ENCODE results near the gene FAM50A. TPM values are rescaled to one million over a fixed set of nuclear protein-coding genes. Genes with fewer than 3 reads are reported as not detected.

Gene FAM50A
- polyA plus RNA-seq, 4 donors = 64.5 to 181 (median 119) TPM

- H3K4me3 ChIP-seq (ENCODE audit: low read depth in 1 of 3, low read length in 3 of 3) = no peak overlapping the region
- no peaks in the 10 kb centered on the region for H3K4me1 ChIP-seq (ENCODE audit: control insufficient read depth in 3 of 3, insufficient read depth in 2 of 3, low read depth in 1 of 3, low read length in 2 of 3)
- DNase-seq = peak in 1 of 2 donors; percentile 51
- H3K27ac ChIP-seq (ENCODE audit: low read depth in 1 of 3, low read length in 2 of 3) = no peak overlapping the region
- 48 to 74% (median 64%) methylated on average over 14 to 28 of the region's 28 CpGs for WGBS, 3 donors
- no peaks in the 10 kb centered on the region for H3K27me3 ChIP-seq (ENCODE audit: control insufficient read depth in 3 of 3, insufficient read depth in 3 of 3, low read length in 3 of 3)
- no peak for FAIRE-seq
- peaks cover 0 to 63% (median 2%) of the 10 kb centered on the region in 3 donors for H3K36me3 ChIP-seq (ENCODE audit: control insufficient read depth in 3 of 3, insufficient read depth in 2 of 3, low read depth in 1 of 3, low read length in 3 of 3)
- H3K9me3 ChIP-seq (ENCODE audit: control insufficient read depth in 2 of 2, insufficient read depth in 1 of 2, low read depth in 1 of 2, low read length in 1 of 2) = no peaks in the 10 kb centered on the region
These were observed 29.0 kb downstream of the FAM50A start for GRCh38 chrX:154472685-154473632.

GRCh38 chrX:154473683-154474082 lies 29.7 kb downstream of the FAM50A start:
- FAIRE-seq (no peak), DNase-seq (no peak)
- 78 to 84% (median 82%) methylated on average over 7 of the region's 7 CpGs for WGBS, 3 donors
- no peak overlapping the region for H3K27ac ChIP-seq (ENCODE audit: low read depth in 1 of 3, low read length in 2 of 3)
- no peaks in the 10 kb centered on the region for H3K4me1 ChIP-seq (ENCODE audit: control insufficient read depth in 3 of 3, insufficient read depth in 2 of 3, low read depth in 1 of 3, low read length in 2 of 3)
- no peaks in the 10 kb centered on the region for H3K27me3 ChIP-seq (ENCODE audit: control insufficient read depth in 3 of 3, insufficient read depth in 3 of 3, low read length in 3 of 3)
- H3K9me3 ChIP-seq (ENCODE audit: control insufficient read depth in 2 of 2, insufficient read depth in 1 of 2, low read depth in 1 of 2, low read length in 1 of 2) = no peaks in the 10 kb centered on the region
- peaks cover 0 to 56% (median 2%) of the 10 kb centered on the region in 3 donors for H3K36me3 ChIP-seq (ENCODE audit: control insufficient read depth in 3 of 3, insufficient read depth in 2 of 3, low read depth in 1 of 3, low read length in 3 of 3)
- H3K4me3 ChIP-seq (ENCODE audit: low read depth in 1 of 3, low read length in 3 of 3) = no peak overlapping the region

- Histone ChIP-seq H3K4me1 (ENCODE audit: control insufficient read depth in 3 of 3, insufficient read depth in 2 of 3, low read depth in 1 of 3, low read length in 2 of 3) (peaks cover 0 to 5% (median 0%) of the 10 kb centered on the region in 3 donors), H3K4me3 (ENCODE audit: low read depth in 1 of 3, low read length in 3 of 3) (no peak overlapping the region), H3K36me3 (ENCODE audit: control insufficient read depth in 3 of 3, insufficient read depth in 2 of 3, low read depth in 1 of 3, low read length in 3 of 3) (peaks cover 0 to 25% (median 0%) of the 10 kb centered on the region in 3 donors), H3K27ac (ENCODE audit: low read depth in 1 of 3, low read length in 2 of 3) (no peak overlapping the region), H3K27me3 (ENCODE audit: control insufficient read depth in 3 of 3, insufficient read depth in 3 of 3, low read length in 3 of 3) (no peaks in the 10 kb centered on the region), H3K9me3 (ENCODE audit: control insufficient read depth in 2 of 2, insufficient read depth in 1 of 2, low read depth in 1 of 2, low read length in 1 of 2) (no peaks in the 10 kb centered on the region)
- 75 to 84% (median 83%) methylated on average over 8 of the region's 8 CpGs for WGBS, 3 donors
- DNase-seq (no peak), FAIRE-seq (no peak)
These were observed 32.9 kb downstream of the FAM50A start for GRCh38 chrX:154476821-154477220.

DNA sequence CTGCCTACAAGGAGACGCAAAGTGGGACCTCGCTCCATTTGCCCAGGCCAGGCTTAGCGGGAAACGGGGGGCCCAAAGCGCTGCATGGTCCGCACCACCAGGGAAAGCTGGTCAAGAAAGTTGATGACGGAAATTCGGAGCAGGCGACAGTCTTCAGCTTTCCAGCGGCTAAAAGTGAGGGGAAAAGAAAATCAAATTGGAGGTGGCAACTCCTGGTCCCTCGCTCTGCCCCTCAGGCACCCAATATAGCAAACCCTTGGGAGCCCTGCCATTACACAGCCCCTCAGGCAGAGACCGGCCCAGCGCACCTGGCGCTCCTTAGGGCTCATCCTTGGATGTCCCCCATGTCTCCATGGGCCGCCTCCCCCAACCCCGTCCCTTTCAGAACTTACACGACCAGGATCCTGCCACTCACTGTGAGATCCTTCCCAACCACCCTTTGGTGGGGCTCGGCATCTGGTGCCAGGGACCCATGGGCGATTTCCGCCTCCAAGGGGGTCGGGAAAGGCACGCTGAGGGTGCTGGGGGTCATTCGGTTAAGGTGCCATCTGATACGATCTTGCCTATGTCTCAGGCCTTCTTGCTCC lies 34.0 kb downstream of the FAM50A start:
- H3K9me3 ChIP-seq (ENCODE audit: control insufficient read depth in 2 of 2, insufficient read depth in 1 of 2, low read depth in 1 of 2, low read length in 1 of 2) = no peaks in the 10 kb centered on the region
- peaks cover 0 to 15% (median 0%) of the 10 kb centered on the region in 3 donors for H3K36me3 ChIP-seq (ENCODE audit: control insufficient read depth in 3 of 3, insufficient read depth in 2 of 3, low read depth in 1 of 3, low read length in 3 of 3)
- H3K4me1 ChIP-seq (ENCODE audit: control insufficient read depth in 3 of 3, insufficient read depth in 2 of 3, low read depth in 1 of 3, low read length in 2 of 3) = peaks cover 0 to 5% (median 0%) of the 10 kb centered on the region in 3 donors
- H3K27me3 ChIP-seq (ENCODE audit: control insufficient read depth in 3 of 3, insufficient read depth in 3 of 3, low read length in 3 of 3) = no peaks in the 10 kb centered on the region
- no peak for DNase-seq
- no peak for FAIRE-seq
- peak overlapping the region in 2 of 3 donors; percentile 52 to 55 for H3K4me3 ChIP-seq (ENCODE audit: low read depth in 1 of 3, low read length in 3 of 3)
- WGBS, 3 donors = 60 to 76% (median 62%) methylated on average over 22 to 24 of the region's 24 CpGs
- peak overlapping the region in 1 of 3 donors; percentile 58 for H3K27ac ChIP-seq (ENCODE audit: low read depth in 1 of 3, low read length in 2 of 3)

GRCh38 chrX:154478728-154479622 lies 35.0 kb downstream of the FAM50A start, which contains the start of gene LAGE3:
Gene LAGE3, minus strand, starts transcription at chrX:154479281. Its CDS starts 366 bp downstream, at chrX:154478915.
- Histone ChIP-seq H3K27ac (ENCODE audit: low read depth in 1 of 3, low read length in 2 of 3) (peak within 1 kb of the TSS; percentile 34 to 93 (median 90)), H3K4me1 (ENCODE audit: control insufficient read depth in 3 of 3, insufficient read depth in 2 of 3, low read depth in 1 of 3, low read length in 2 of 3) (peaks cover 0 to 5% (median 0%) of the 10 kb centered on the region in 3 donors), H3K4me3 (ENCODE audit: low read depth in 1 of 3, low read length in 3 of 3) (peak within 1 kb of the TSS; percentile 41 to 55 (median 52)), H3K36me3 (ENCODE audit: control insufficient read depth in 3 of 3, insufficient read depth in 2 of 3, low read depth in 1 of 3, low read length in 3 of 3) (peaks cover 0 to 12% (median 0%) of the 10 kb centered on the region in 3 donors), H3K27me3 (ENCODE audit: control insufficient read depth in 3 of 3, insufficient read depth in 3 of 3, low read length in 3 of 3) (no peaks in the 10 kb centered on the region), H3K9me3 (ENCODE audit: control insufficient read depth in 2 of 2, insufficient read depth in 1 of 2, low read depth in 1 of 2, low read length in 1 of 2) (no peaks in the 10 kb centered on the region)
- WGBS, 3 donors = 2 to 54% (median 5%) methylated on average over 42 to 85 of the region's 85 CpGs
- FAIRE-seq = no peak
- DNase-seq = peak; percentile 85 to 94

DNA sequence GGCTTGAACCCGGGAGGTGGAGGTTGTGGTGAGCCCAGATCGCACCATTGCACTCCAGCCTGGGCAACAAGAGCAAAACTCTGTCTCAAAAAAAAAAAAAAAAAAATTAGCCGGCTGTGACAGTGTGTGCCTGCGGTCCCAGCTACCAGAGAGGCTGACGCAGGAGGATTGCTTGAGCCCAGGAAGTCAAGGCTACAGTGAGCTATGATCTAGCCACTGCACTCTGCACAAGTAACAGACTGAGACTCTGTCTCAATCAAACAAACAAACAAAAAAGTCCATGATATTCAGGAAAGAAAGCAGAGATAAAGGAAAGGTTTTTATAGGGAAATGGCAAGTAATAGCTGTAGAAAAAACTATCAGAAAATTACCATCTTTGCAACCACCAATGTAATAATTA lies 37.3 kb downstream of the FAM50A start:
- H3K4me3 ChIP-seq (ENCODE audit: low read depth in 1 of 3, low read length in 3 of 3) = no peak overlapping the region
- H3K36me3 ChIP-seq (ENCODE audit: control insufficient read depth in 3 of 3, insufficient read depth in 2 of 3, low read depth in 1 of 3, low read length in 3 of 3) = peaks cover 0 to 27% (median 0%) of the 10 kb centered on the region in 3 donors
- H3K27ac ChIP-seq (ENCODE audit: low read depth in 1 of 3, low read length in 2 of 3) = no peak overlapping the region
- H3K9me3 ChIP-seq (ENCODE audit: control insufficient read depth in 2 of 2, insufficient read depth in 1 of 2, low read depth in 1 of 2, low read length in 1 of 2) = no peaks in the 10 kb centered on the region
- H3K4me1 ChIP-seq (ENCODE audit: control insufficient read depth in 3 of 3, insufficient read depth in 2 of 3, low read depth in 1 of 3, low read length in 2 of 3) = peaks cover 0 to 20% (median 0%) of the 10 kb centered on the region in 3 donors
- DNase-seq (no peak), FAIRE-seq (no peak)
- no peaks in the 10 kb centered on the region for H3K27me3 ChIP-seq (ENCODE audit: control insufficient read depth in 3 of 3, insufficient read depth in 3 of 3, low read length in 3 of 3)
- 80 to 98% (median 90%) methylated on average over 3 to 5 of the region's 5 CpGs for WGBS, 3 donors

DNA sequence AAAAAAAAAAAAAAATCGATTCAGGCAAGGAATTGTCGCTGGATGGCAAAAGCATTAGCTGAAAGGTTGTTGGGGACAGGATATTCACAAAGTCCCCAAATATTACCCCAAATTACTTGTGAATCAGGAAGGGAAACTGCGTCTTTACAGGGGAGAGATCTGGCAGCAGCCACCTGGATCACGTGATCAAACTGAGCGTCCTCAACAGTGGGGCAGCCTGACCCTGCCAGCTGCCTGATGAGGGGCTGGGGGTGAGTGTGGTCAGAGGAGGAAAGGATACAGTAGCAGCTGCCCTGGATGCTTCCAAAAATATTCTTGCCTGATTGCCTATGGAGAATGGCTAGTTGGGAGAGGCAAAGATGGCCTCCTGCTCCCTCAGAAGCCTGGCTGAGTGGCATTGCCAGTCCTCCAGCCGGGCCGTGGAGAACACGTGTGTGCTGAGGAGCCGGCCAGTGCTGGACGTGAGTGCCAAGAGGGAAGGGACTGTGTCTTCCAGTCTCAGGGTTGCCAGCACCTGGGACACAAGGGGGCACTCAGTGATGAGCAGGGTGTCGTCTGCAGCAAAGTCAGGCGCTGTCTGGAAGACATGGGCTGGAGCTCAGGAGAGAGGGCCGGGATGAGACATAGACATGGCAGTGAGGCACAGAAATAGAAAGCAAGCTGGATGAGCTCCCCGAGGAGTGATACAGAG lies 38.1 kb downstream of the FAM50A start:
- WGBS, 3 donors = 77 to 86% (median 83%) methylated on average over 14 of the region's 14 CpGs
- no peaks in the 10 kb centered on the region for H3K27me3 ChIP-seq (ENCODE audit: control insufficient read depth in 3 of 3, insufficient read depth in 3 of 3, low read length in 3 of 3)
- peaks cover 0 to 20% (median 0%) of the 10 kb centered on the region in 3 donors for H3K4me1 ChIP-seq (ENCODE audit: control insufficient read depth in 3 of 3, insufficient read depth in 2 of 3, low read depth in 1 of 3, low read length in 2 of 3)
- H3K4me3 ChIP-seq (ENCODE audit: low read depth in 1 of 3, low read length in 3 of 3) = no peak overlapping the region
- DNase-seq (no peak), FAIRE-seq (no peak)
- no peaks in the 10 kb centered on the region for H3K9me3 ChIP-seq (ENCODE audit: control insufficient read depth in 2 of 2, insufficient read depth in 1 of 2, low read depth in 1 of 2, low read length in 1 of 2)
- H3K27ac ChIP-seq (ENCODE audit: low read depth in 1 of 3, low read length in 2 of 3) = no peak overlapping the region
- H3K36me3 ChIP-seq (ENCODE audit: control insufficient read depth in 3 of 3, insufficient read depth in 2 of 3, low read depth in 1 of 3, low read length in 3 of 3) = peaks cover 0 to 23% (median 0%) of the 10 kb centered on the region in 3 donors

Data from small intestine (tissue), 7 donors.